ENCODE data around the gene SOHLH1.

DNA sequence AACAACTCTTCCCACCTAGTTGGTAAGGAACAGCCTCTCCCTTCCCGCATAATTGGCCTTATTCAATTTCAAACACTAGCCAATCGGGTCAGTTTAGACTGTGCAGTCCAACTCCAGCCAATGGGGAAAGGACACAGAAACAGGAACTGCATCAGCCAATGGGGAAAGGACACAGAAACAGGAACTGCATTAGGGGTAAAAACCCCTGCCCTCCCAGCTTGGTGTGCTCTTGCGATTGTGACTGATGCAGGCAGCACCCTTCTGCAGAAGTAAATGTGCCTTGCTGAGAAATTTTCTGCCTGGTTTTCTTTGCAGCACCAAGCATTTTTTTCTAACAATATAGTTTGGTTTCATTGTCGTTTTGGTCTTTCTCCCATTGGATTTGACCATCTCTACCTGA, 51.4 kb downstream of the SOHLH1 start:
- TF ChIP-seq, protein P1, sequence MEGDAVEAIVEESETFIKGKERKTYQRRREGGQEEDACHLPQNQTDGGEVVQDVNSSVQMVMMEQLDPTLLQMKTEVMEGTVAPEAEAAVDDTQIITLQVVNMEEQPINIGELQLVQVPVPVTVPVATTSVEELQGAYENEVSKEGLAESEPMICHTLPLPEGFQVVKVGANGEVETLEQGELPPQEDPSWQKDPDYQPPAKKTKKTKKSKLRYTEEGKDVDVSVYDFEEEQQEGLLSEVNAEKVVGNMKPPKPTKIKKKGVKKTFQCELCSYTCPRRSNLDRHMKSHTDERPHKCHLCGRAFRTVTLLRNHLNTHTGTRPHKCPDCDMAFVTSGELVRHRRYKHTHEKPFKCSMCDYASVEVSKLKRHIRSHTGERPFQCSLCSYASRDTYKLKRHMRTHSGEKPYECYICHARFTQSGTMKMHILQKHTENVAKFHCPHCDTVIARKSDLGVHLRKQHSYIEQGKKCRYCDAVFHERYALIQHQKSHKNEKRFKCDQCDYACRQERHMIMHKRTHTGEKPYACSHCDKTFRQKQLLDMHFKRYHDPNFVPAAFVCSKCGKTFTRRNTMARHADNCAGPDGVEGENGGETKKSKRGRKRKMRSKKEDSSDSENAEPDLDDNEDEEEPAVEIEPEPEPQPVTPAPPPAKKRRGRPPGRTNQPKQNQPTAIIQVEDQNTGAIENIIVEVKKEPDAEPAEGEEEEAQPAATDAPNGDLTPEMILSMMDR (conservative IDR thresholded peaks at IDR 0.05 in 1 of 2, IDR thresholded peaks at IDR 0.05 in 1 of 2; ENCODE audit: low read depth in 1 of 2, low read length in 2 of 2) = no peak
- no peak for TF ChIP-seq EZH2 (IDR thresholded peaks at IDR 0.05; ENCODE audit: low read length, missing control alignments)

All from fibroblast of lung (primary cell).